ENCODE data around the gene SPON2.

DNA sequence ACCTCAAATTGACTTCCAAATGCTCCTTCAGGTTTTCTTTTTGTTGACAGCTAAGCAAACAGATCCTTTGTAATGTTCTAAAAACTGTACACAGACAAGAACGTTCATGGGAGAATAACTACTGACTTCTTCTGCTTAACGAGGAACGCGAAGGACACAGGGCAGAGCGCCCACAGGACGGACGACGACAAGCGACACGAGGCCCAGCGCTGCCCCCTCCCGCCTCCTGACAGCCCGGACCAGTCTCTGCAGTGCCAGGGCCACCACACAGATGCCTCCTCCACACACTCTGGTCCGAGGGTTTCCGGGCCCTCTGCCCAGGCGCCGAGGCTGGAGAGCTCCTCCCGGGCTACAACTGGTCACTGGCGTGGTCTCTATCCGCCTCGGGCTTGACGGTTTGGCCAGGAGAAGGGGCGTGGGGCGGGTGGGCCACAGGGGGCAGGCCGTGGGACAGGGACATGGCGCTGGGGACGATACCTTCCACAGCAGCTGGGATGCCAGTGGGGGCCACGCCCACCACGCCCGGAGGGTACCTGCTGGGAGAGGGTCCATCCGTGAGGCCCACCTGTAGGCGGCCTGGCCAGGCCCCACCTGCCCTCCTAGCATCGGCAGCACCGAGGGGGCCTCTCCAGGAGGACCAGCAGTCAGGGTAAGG is 39.6 kb upstream of the SPON2 start:
- TF ChIP-seq, protein P1, sequence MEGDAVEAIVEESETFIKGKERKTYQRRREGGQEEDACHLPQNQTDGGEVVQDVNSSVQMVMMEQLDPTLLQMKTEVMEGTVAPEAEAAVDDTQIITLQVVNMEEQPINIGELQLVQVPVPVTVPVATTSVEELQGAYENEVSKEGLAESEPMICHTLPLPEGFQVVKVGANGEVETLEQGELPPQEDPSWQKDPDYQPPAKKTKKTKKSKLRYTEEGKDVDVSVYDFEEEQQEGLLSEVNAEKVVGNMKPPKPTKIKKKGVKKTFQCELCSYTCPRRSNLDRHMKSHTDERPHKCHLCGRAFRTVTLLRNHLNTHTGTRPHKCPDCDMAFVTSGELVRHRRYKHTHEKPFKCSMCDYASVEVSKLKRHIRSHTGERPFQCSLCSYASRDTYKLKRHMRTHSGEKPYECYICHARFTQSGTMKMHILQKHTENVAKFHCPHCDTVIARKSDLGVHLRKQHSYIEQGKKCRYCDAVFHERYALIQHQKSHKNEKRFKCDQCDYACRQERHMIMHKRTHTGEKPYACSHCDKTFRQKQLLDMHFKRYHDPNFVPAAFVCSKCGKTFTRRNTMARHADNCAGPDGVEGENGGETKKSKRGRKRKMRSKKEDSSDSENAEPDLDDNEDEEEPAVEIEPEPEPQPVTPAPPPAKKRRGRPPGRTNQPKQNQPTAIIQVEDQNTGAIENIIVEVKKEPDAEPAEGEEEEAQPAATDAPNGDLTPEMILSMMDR (IDR thresholded peaks at IDR 0.05), result no peak
- TF ChIP-seq POLR2A (IDR thresholded peaks at IDR 0.05) (no peak), POLR2AphosphoS5 (IDR thresholded peaks at IDR 0.05) (no peak)
